Trophoblast cell (in vitro differentiated cells and primary cell): ENCODE data around the gene CHRND.

Source experiments
- DNase-seq, 2 donors: peaks; one replicate each; pipeline ENCODE4 v3.0.0-alpha.2; 2016
- H2AFZ ChIP-seq: 2 replicates; pipeline ENCODE4 v1.6.1; 2013; ENCODE audit warnings: low read length, moderate library complexity, mild to moderate bottlenecking; ENCODE audit not compliant: insufficient read depth, poor library complexity
- H2AK5ac ChIP-seq: 2 replicates; pipeline ENCODE4 v1.6.1; 2013; ENCODE audit warnings: mild to moderate bottlenecking, low read length
- H2BK120ac ChIP-seq: 2 replicates; pipeline ENCODE4 v1.6.1; 2013; ENCODE audit warnings: low read length, mild to moderate bottlenecking, moderate library complexity; ENCODE audit not compliant: insufficient read depth, poor library complexity
- H2BK12ac ChIP-seq: 2 replicates; pipeline ENCODE4 v1.6.1; 2013; ENCODE audit warnings: mild to moderate bottlenecking, low read length, moderate library complexity
- H2BK5ac ChIP-seq: 2 replicates; pipeline ENCODE4 v1.6.1; 2013; ENCODE audit warnings: low read length, low read depth, moderate library complexity, mild to moderate bottlenecking; ENCODE audit not compliant: poor library complexity
- H3K14ac ChIP-seq: 2 replicates; pipeline ENCODE4 v1.6.1; 2013; ENCODE audit warnings: mild to moderate bottlenecking, low read length
- H3K18ac ChIP-seq: 2 replicates; pipeline ENCODE4 v1.6.1; 2013; ENCODE audit warnings: mild to moderate bottlenecking, low read length
- H3K23ac ChIP-seq: 2 replicates; pipeline ENCODE4 v1.6.1; 2013; ENCODE audit warnings: low read length
- H3K27ac ChIP-seq: 2 replicates; pipeline ENCODE4 v1.5.1; 2013; ENCODE audit warnings: low read depth, mild to moderate bottlenecking, inconsistent platforms, low read length, moderate library complexity
- H3K27me3 ChIP-seq: 2 replicates; pipeline ENCODE4 v1.6.1; 2013; ENCODE audit warnings: inconsistent platforms, mild to moderate bottlenecking, low read length, moderate library complexity; ENCODE audit not compliant: insufficient read depth
- H3K36me3 ChIP-seq, 2 experiments: 1 replicate in 1 of 2; 2 replicates in 1 of 2; pipeline ENCODE4 v1.6.1; 2013; ENCODE audit warnings: low read length in 2 of 2, mild to moderate bottlenecking in 2 of 2, moderate library complexity in 1 of 2; ENCODE audit not compliant: insufficient read depth in 2 of 2, control insufficient read depth in 1 of 2
- H3K4ac ChIP-seq: 2 replicates; pipeline ENCODE4 v1.6.1; 2013; ENCODE audit warnings: low read depth, mild to moderate bottlenecking, low read length, moderate library complexity
- H3K4me1 ChIP-seq, 2 experiments: 1 replicate in 1 of 2; 2 replicates in 1 of 2; pipeline ENCODE4 v1.6.1; 2013; ENCODE audit warnings: low read length in 2 of 2, mild to moderate bottlenecking in 2 of 2, moderate library complexity in 1 of 2; ENCODE audit not compliant: insufficient read depth in 2 of 2, control insufficient read depth in 1 of 2
- H3K4me2 ChIP-seq: 2 replicates; pipeline ENCODE4 v1.6.1; 2013; ENCODE audit warnings: inconsistent platforms, mild to moderate bottlenecking, low read length, moderate library complexity
- H3K4me3 ChIP-seq: 2 replicates; pipeline ENCODE4 v1.5.1; 2013; ENCODE audit warnings: mild to moderate bottlenecking, low read depth, low read length, inconsistent platforms
- H3K79me1 ChIP-seq: one replicate; pipeline ENCODE4 v1.6.1; 2013; ENCODE audit warnings: low read length
- H3K79me2 ChIP-seq: 2 replicates; pipeline ENCODE4 v1.6.1; 2013; ENCODE audit warnings: low read length, mild to moderate bottlenecking; ENCODE audit not compliant: control insufficient read depth, insufficient read depth, poor library complexity
- H3K9ac ChIP-seq: 2 replicates; pipeline ENCODE4 v1.6.1; 2013; ENCODE audit warnings: mild to moderate bottlenecking, low read length
- H3K9me3 ChIP-seq: 2 replicates; pipeline ENCODE4 v1.6.1; 2013; ENCODE audit warnings: low read depth, mild to moderate bottlenecking, control low read depth, inconsistent platforms, low read length; ENCODE audit not compliant: insufficient read depth
- H4K12ac ChIP-seq: 2 replicates; pipeline ENCODE4 v1.6.1; 2013; ENCODE audit warnings: low read depth, mild to moderate bottlenecking, low read length, moderate library complexity
- H4K8ac ChIP-seq: 2 replicates; pipeline ENCODE4 v1.6.1; 2013; ENCODE audit warnings: low read depth, mild to moderate bottlenecking, low read length, moderate library complexity
- H4K91ac ChIP-seq: one replicate; pipeline ENCODE4 v1.6.1; 2013; ENCODE audit warnings: low read depth, mild to moderate bottlenecking, low read length, moderate library complexity
- WGBS: extraction: QIAGEN DNeasy Blood & Tissue Kit; methylation state at CpG from one replicate; pipeline ENCODE4 v1.1.7; 2013; ENCODE audit warnings: missing lambda C conversion rate; ENCODE audit not compliant: insufficient read length, insufficient coverage; ENCODE audit errors: extremely low coverage; 5-methylcytosine and 5-hydroxymethylcytosine counted together

The CHRND gene

DNA sequence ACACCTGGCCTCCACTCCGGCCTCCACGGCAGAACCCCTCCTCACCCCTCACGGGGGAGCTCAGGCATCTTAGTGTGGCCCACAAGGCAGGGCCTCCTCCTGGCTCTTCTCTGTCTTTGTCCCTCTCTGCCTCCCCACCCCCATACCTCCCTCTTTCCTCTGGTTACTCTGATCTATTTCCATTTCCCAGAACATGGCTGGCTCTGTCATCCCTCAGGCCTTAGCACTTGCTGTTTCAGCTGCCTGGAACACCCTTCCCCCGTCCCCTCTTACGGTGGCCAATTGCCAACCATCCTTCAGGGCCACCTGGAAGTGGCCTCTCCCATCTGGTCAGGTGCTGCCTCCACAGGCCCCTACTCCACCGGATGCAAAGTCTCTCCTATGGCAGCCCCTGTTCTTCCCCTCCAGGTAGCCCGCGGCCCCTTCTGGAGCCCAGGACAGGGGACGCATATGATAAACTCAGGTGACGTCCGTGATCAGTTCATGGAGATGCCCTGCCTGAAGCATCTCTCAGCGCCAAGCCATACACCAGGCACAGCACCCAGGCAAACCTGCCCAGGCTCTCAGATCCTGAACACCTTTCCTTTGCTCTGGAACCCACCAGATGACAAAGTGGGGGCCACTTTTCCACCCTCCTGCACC, 34.7 kb upstream of the CHRND start:
- H2BK5ac ChIP-seq: no peak overlapping the region
- H3K79me2 ChIP-seq: no peaks in the 10 kb centered on the region
- H3K14ac ChIP-seq: no peak overlapping the region
- no peak overlapping the region for H2AFZ ChIP-seq
- H3K18ac ChIP-seq: no peak overlapping the region
- no peak overlapping the region for H3K4ac ChIP-seq
- H4K8ac ChIP-seq: no peak overlapping the region
- no peaks in the 10 kb centered on the region for H3K79me1 ChIP-seq
- H4K12ac ChIP-seq: no peak overlapping the region
- H3K27ac ChIP-seq: no peak overlapping the region
- peaks cover 0 to 2% of the 10 kb centered on the region in 2 experiments for H3K4me1 ChIP-seq
- H3K4me3 ChIP-seq: peak overlapping the region; percentile 5
- H3K9me3 ChIP-seq: peaks cover 8% of the 10 kb centered on the region
- H3K4me2 ChIP-seq: no peak overlapping the region
- H2BK120ac ChIP-seq: no peak overlapping the region
- WGBS: no CpG with 5 or more reads among the region's 12 CpGs
- no peak for DNase-seq
- no peak overlapping the region for H2BK12ac ChIP-seq
- no peak overlapping the region for H2AK5ac ChIP-seq
- no peak overlapping the region for H4K91ac ChIP-seq
- no peak overlapping the region for H3K9ac ChIP-seq
- H3K27me3 ChIP-seq: peaks cover 30% of the 10 kb centered on the region
- no peak overlapping the region for H3K23ac ChIP-seq
- H3K36me3 ChIP-seq: no peaks in the 10 kb centered on the region

DNA sequence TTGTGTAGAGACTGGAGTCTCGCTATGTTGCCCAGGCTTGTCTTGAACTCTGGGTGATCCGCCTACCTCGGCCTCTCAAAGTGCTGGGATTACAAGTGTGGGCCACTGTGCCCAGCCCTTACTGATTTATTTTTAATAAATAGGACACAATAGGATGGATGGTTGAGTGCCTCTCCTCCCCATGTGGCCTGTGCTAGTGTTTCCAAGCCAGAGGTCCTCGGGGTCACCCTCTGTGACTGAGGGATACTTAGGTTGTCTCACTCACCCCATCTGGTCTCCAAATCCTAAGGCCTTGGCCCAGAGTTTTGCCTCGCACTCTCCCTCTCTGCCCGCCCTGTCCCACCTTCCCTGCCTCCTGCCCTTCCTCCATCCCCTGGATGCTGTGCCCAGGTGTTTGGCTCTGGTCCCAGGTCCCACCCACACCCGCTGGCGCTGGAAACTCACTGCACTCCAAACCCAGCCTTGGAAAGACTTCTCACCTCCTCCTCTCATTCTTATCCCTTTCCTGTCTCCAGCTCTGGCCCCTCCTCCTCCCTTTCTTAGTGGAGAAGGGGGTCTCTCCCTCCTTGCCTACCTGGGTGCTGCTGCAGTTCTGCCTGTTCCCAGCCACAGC, 33.6 kb upstream of the CHRND start:
- Histone ChIP-seq H3K4me1 (no peaks in the 10 kb centered on the region), H4K12ac (no peak overlapping the region), H3K27me3 (peaks cover 19% of the 10 kb centered on the region), H3K14ac (no peak overlapping the region), H3K18ac (no peak overlapping the region), H3K36me3 (no peaks in the 10 kb centered on the region), H2BK12ac (no peak overlapping the region), H2AK5ac (no peak overlapping the region), H3K79me1 (no peaks in the 10 kb centered on the region), H3K23ac (no peak overlapping the region), H2BK120ac (no peak overlapping the region), H4K91ac (no peak overlapping the region), H3K4me3 (peak overlapping the region; percentile 45), H3K4me2 (no peak overlapping the region), H3K9ac (no peak overlapping the region), H2AFZ (no peak overlapping the region), H2BK5ac (no peak overlapping the region), H3K79me2 (no peaks in the 10 kb centered on the region), H3K27ac (no peak overlapping the region), H3K9me3 (peaks cover 4% of the 10 kb centered on the region), H3K4ac (no peak overlapping the region), H4K8ac (no peak overlapping the region)
- WGBS: no CpG with 5 or more reads among the region's 8 CpGs
- DNase-seq: no peak

DNA sequence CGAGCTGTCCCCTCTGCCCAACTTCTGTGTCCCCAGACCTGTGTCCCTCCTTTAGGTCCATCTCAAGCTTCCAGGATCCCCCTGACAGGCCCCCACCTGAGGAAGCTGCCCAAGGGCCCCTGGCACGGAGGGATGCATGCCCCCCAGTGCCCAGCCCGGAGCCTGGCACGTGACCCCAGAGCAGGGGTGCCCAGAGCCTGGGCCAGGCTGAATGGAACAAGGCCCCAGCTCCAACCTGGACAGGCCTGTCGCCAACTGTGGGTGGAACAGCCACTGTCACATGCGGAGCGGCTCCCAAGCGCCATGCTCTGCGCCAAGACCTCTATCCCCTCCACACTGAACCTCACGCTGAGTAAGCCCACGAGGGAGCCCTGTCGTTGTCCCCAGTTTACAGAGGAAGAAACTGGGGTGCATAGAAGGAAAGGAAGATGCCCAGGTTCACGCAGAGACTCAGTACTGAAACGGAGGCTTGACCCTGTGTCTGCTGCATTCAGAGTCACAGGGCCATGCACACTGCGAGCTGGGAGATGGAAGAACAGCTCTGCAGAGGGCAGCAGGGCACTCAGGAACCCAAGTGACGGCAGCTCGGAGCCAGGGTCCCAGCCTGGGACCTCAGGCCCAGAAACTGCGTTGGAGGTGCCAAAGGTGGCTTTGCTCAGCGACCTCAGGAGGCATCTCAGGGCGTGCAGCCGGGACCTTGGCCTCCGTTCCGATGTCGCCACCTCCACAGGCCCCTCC, 32.8 kb upstream of the CHRND start:
- no peak overlapping the region for H3K4me2 ChIP-seq
- peaks cover 4% of the 10 kb centered on the region for H3K9me3 ChIP-seq
- no peaks in the 10 kb centered on the region for H3K79me1 ChIP-seq
- H4K91ac ChIP-seq: no peak overlapping the region
- H3K36me3 ChIP-seq: no peaks in the 10 kb centered on the region
- H2BK5ac ChIP-seq: no peak overlapping the region
- no CpG with 5 or more reads among the region's 24 CpGs for WGBS
- H3K27me3 ChIP-seq: peaks cover 11% of the 10 kb centered on the region
- no peak overlapping the region for H3K9ac ChIP-seq
- H3K4me1 ChIP-seq: no peaks in the 10 kb centered on the region
- no peak overlapping the region for H4K12ac ChIP-seq
- H3K18ac ChIP-seq: no peak overlapping the region
- DNase-seq: no peak
- H3K27ac ChIP-seq: no peak overlapping the region
- no peak overlapping the region for H2AK5ac ChIP-seq
- no peak overlapping the region for H3K4me3 ChIP-seq
- no peak overlapping the region for H3K14ac ChIP-seq
- H2BK120ac ChIP-seq: no peak overlapping the region
- no peaks in the 10 kb centered on the region for H3K79me2 ChIP-seq
- no peak overlapping the region for H3K23ac ChIP-seq
- no peak overlapping the region for H3K4ac ChIP-seq
- H2BK12ac ChIP-seq: no peak overlapping the region
- no peak overlapping the region for H4K8ac ChIP-seq
- no peak overlapping the region for H2AFZ ChIP-seq

DNA sequence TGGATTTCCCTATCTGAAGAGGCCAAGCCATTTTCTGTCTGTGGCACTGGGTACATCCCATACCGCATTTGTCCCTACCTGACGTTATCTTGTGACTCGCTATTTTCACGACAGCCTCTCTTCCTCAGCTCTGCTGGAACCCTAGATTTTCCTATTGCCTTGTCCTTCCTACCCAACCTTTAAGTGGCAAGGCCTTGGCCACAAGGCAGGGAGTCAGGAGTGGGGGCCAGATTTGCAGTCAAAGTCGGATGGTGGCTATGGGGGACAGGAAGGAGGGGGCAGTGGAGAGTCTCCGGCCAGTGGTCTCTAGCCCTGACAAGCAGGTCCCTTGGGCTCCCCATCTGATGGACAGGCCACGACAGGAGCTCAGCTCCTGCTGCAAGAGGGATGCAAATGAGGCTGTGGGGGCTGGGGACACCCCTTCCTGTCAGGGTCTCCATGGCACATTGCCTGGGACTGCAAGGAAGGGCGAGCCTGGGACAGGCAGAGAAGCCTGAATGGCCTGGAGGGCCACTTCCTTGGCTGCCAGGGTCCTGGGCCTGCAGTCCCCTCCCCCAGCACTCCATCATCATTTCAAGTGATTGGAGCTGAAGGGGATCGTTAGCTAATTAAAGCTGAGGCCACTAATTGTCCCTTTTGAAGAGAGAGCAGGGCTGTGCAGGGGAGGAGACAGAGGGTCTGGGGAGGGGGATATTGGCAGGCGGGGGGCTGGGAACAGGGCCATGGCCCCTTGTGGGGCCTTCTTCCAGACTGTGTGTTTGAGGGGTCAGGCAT, 32.1 kb upstream of the CHRND start:
- no CpG with 5 or more reads among the region's 10 CpGs for WGBS
- Histone ChIP-seq H3K79me1 (no peaks in the 10 kb centered on the region), H3K9ac (no peak overlapping the region), H3K18ac (no peak overlapping the region), H3K14ac (no peak overlapping the region), H3K23ac (no peak overlapping the region), H3K79me2 (no peaks in the 10 kb centered on the region), H4K8ac (no peak overlapping the region), H3K9me3 (peaks cover 4% of the 10 kb centered on the region), H3K27ac (no peak overlapping the region), H4K91ac (no peak overlapping the region), H2BK120ac (no peak overlapping the region), H4K12ac (no peak overlapping the region), H3K4me3 (no peak overlapping the region), H2AFZ (no peak overlapping the region), H3K27me3 (peaks cover 3% of the 10 kb centered on the region), H3K36me3 (no peaks in the 10 kb centered on the region), H2BK5ac (no peak overlapping the region), H3K4me1 (no peaks in the 10 kb centered on the region), H3K4ac (no peak overlapping the region), H3K4me2 (no peak overlapping the region), H2AK5ac (no peak overlapping the region), H2BK12ac (no peak overlapping the region)
- DNase-seq: no peak
